DND-41 (cell line): Measurements from ENCODE around the gene NFKB2.

Source experiments
- ATAC-seq: fragments of 200-7000 bp; cut with Tn5 transposase; 3 replicates; pipeline ENCODE4 v1.9.1; 2021; ENCODE audit warnings: low read depth; ENCODE audit not compliant: insufficient read depth
- DNase-seq: peaks from one replicate; pipeline ENCODE4 v3.0.0-alpha.2; 2020
- H2AFZ ChIP-seq: 2 replicates; pipeline ENCODE4 v1.6.0; 2012; ENCODE audit warnings: low read depth, low read length
- H3K27ac ChIP-seq: 2 replicates; pipeline ENCODE4 v1.5.1; 2012; ENCODE audit warnings: low read length, inconsistent platforms
- H3K27me3 ChIP-seq: fragments of 200-600 bp; sonication (generic); 2 replicates; pipeline ENCODE4 v1.6.0; 2012; ENCODE audit warnings: low read length, mild to moderate bottlenecking, inconsistent platforms; ENCODE audit not compliant: insufficient read depth, poor library complexity
- H3K36me3 ChIP-seq: 2 replicates; pipeline ENCODE4 v1.5.1; 2012; ENCODE audit warnings: low read length, inconsistent platforms; ENCODE audit not compliant: insufficient read depth
- H3K4me1 ChIP-seq: 2 replicates; pipeline ENCODE4 v1.5.1; 2012; ENCODE audit warnings: mild to moderate bottlenecking, low read length; ENCODE audit not compliant: insufficient read depth
- H3K4me2 ChIP-seq: 2 replicates; pipeline ENCODE4 v1.6.0; 2012; ENCODE audit warnings: mild to moderate bottlenecking, moderate library complexity, low read length, inconsistent platforms; ENCODE audit not compliant: insufficient read depth
- H3K4me3 ChIP-seq, 2 experiments: fragments of 200-600 bp in 1 of 2; shearing (Covaris generic) in 1 of 2; 2 replicates each; pipeline ENCODE4 v1.5.1; 2012 to 2016; ENCODE audit warnings: inconsistent platforms in 2 of 2, low read length in 2 of 2, mild to moderate bottlenecking in 2 of 2, low read depth in 1 of 2, moderate library complexity in 1 of 2
- H3K79me2 ChIP-seq: 2 replicates; pipeline ENCODE4 v1.6.0; 2012; ENCODE audit warnings: low read length, inconsistent platforms; ENCODE audit not compliant: insufficient read depth
- H3K9ac ChIP-seq: 2 replicates; pipeline ENCODE4 v1.6.0; 2012; ENCODE audit warnings: low read depth, mild to moderate bottlenecking, inconsistent platforms, low read length, moderate library complexity
- H3K9me3 ChIP-seq: 2 replicates; pipeline ENCODE4 v1.5.1; 2012; ENCODE audit warnings: low read length, moderate library complexity, mild to moderate bottlenecking, inconsistent platforms; ENCODE audit not compliant: insufficient read depth, severe bottlenecking
- H4K20me1 ChIP-seq: 2 replicates; pipeline ENCODE4 v1.6.0; 2012; ENCODE audit warnings: low read length; ENCODE audit not compliant: insufficient read depth
- CTCF ChIP-seq: IDR thresholded peaks from 2 replicates; pipeline ENCODE4 v1.5.1; 2012; ENCODE audit warnings: borderline replicate concordance, low read length, moderate library complexity, mild to moderate bottlenecking; ENCODE audit not compliant: poor library complexity, severe bottlenecking; ENCODE audit errors: extremely low read depth
- EZH2 ChIP-seq: IDR thresholded peaks from 3 replicates; pipeline ENCODE4 v1.6.1; 2012; ENCODE audit warnings: borderline replicate concordance, low read depth, mild to moderate bottlenecking, moderate library complexity, low read length, inconsistent platforms; ENCODE audit not compliant: severe bottlenecking

Gene NFKB2

DNA sequence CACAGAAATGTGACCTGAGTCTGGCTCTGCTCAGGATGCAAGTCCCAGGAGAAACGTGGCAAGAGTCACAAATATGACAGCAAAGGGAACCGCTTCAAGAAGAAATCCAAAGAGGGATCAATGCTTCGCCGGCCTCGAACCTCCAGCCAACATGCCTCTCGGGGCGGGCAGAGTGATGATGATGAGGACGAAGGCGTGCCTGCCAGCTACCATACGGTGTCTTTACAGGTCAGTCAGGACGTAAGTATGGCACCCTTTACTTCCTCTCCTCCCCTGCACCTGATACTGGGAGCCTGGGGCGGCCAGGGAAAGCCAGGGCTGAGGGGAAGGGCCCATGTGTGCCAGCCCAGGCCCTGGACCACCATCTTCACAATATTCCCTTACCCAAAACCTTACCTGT, 18.6 kb upstream of the NFKB2 start:
- Histone ChIP-seq H3K79me2 (no peaks in the 10 kb centered on the region), H3K9me3 (no peaks in the 10 kb centered on the region), H3K4me2 (no peak overlapping the region), H2AFZ (no peak overlapping the region), H3K27ac (no peak overlapping the region), H3K4me1 (no peaks in the 10 kb centered on the region), H4K20me1 (0 out of 2 replicates have a peak, but pooled peaks cover 2% of the 10 kb centered on the region), H3K27me3 (no peaks in the 10 kb centered on the region), H3K4me3 (no peak overlapping the region), H3K9ac (no peak overlapping the region), H3K36me3 (peaks cover 78% of the 10 kb centered on the region)
- TF ChIP-seq EZH2 (no peak), CTCF (no peak)
- ATAC-seq (no peak), DNase-seq (no peak)

DNA sequence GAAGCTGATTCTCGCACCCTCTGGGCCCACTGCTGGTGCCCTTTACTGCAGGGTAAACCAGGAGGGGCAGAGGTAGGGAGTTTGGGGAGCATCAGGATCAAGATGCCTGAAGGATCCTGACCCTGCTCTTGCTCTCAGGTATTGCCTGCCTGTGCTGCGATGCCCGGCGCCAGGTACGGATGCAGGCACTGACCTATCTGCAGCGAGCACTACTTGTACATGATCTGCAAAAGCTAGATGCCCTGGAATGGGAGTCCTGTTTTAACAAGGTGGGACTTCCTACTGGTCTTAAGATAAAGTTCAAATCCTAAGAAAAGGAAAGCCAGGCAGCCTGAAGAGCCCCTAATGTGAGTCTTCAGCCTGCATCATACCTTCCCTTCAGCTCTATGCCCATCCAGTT, 16.1 kb upstream of the NFKB2 start:
- Histone ChIP-seq H3K27ac (no peak overlapping the region), H3K4me1 (no peaks in the 10 kb centered on the region), H2AFZ (no peak overlapping the region), H3K36me3 (peaks cover 68% of the 10 kb centered on the region), H3K4me3 (no peak overlapping the region), H3K79me2 (no peaks in the 10 kb centered on the region), H3K9me3 (no peaks in the 10 kb centered on the region), H4K20me1 (0 out of 2 replicates have a peak, but pooled peaks cover 2% of the 10 kb centered on the region), H3K9ac (no peak overlapping the region), H3K4me2 (no peak overlapping the region), H3K27me3 (no peaks in the 10 kb centered on the region)
- ATAC-seq = no peak
- no peak for DNase-seq
- TF ChIP-seq CTCF = no peak
- no peak for TF ChIP-seq EZH2

DNA sequence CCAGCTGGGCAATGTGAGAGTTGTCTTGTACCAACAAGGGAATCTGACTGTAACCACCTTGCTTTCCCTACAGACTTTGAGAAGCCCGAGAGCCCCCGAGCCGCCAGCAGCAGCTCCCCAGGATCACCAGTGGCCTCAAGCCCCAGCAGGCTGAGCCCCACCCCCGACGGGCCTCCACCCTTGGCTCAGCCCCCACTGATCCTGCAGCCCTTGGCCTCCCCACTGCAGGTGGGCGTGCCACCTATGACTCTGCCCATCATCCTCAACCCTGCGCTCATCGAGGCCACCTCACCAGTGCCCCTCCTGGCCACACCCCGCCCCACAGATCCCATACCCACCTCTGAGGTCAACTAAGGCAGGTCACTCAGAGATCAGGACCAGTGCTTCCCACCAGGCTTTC, 13.5 kb upstream of the NFKB2 start:
- Histone ChIP-seq H3K27me3 (no peaks in the 10 kb centered on the region), H3K79me2 (no peaks in the 10 kb centered on the region), H3K4me1 (no peaks in the 10 kb centered on the region), H2AFZ (no peak overlapping the region), H4K20me1 (0 out of 2 replicates have a peak, but pooled peaks cover 2% of the 10 kb centered on the region), H3K4me3 (no peak overlapping the region), H3K36me3 (peaks cover 48% of the 10 kb centered on the region), H3K27ac (no peak overlapping the region), H3K4me2 (no peak overlapping the region), H3K9ac (no peak overlapping the region), H3K9me3 (no peaks in the 10 kb centered on the region)
- TF ChIP-seq EZH2 (no peak), CTCF (no peak)
- ATAC-seq (no peak), DNase-seq (no peak)

GRCh38 chr10:102382871-102383270, 12.6 kb upstream of the NFKB2 start:
- H3K4me2 ChIP-seq = no peak overlapping the region
- no peaks in the 10 kb centered on the region for H3K4me1 ChIP-seq
- H3K79me2 ChIP-seq = no peaks in the 10 kb centered on the region
- H2AFZ ChIP-seq = no peak overlapping the region
- no peaks in the 10 kb centered on the region for H3K9me3 ChIP-seq
- DNase-seq = no peak
- no peaks in the 10 kb centered on the region for H3K27me3 ChIP-seq
- 0 out of 2 replicates have a peak, but pooled peaks cover 2% of the 10 kb centered on the region for H4K20me1 ChIP-seq
- peaks cover 46% of the 10 kb centered on the region for H3K36me3 ChIP-seq
- H3K9ac ChIP-seq = no peak overlapping the region
- H3K27ac ChIP-seq = no peak overlapping the region
- no peak overlapping the region for H3K4me3 ChIP-seq
- TF ChIP-seq EZH2 = no peak
- no peak for TF ChIP-seq CTCF
- ATAC-seq = no peak
